Smooth muscle cell (in vitro differentiated cells): Measurements from ENCODE around the gene SORCS2. TPM values are rescaled to one million over a fixed set of nuclear protein-coding genes. Genes with fewer than 3 reads are reported as not detected.

ENCODE experiments used
- DNase-seq: peaks from one replicate; lab custom pipeline; 2025; ENCODE audit not compliant: unreplicated experiment; lab: John Stamatoyannopoulos, UW
- H2AFZ ChIP-seq: fragments of 200-600 bp; sonication (generic); 2 replicates; pipeline ENCODE4 v1.6.0; 2016; ENCODE audit warnings: antibody characterized with exemption, low read depth, mild to moderate bottlenecking
- H3F3A ChIP-seq: fragments of 200-600 bp; sonication (generic); 2 replicates; pipeline ENCODE4 v1.6.0; 2017; ENCODE audit warnings: antibody characterized with exemption, low read depth
- H3K27ac ChIP-seq: fragments of 200-600 bp; sonication (generic); 2 replicates; pipeline ENCODE4 v1.5.1; 2016; ENCODE audit warnings: low read depth, mild to moderate bottlenecking
- H3K27me3 ChIP-seq: fragments of 200-600 bp; sonication (generic); 2 replicates; pipeline ENCODE4 v1.6.1; 2016; ENCODE audit warnings: low read depth, mild to moderate bottlenecking
- H3K36me3 ChIP-seq: fragments of 200-600 bp; sonication (generic); 2 replicates; pipeline ENCODE4 v1.5.1; 2016; ENCODE audit warnings: low read depth
- H3K4me1 ChIP-seq: fragments of 200-600 bp; sonication (generic); 2 replicates; pipeline ENCODE4 v1.5.1; 2016; ENCODE audit warnings: low read depth
- H3K4me2 ChIP-seq: fragments of 200-600 bp; sonication (generic); 2 replicates; pipeline ENCODE4 v1.6.0; 2016; ENCODE audit warnings: mild to moderate bottlenecking
- H3K4me3 ChIP-seq: fragments of 200-600 bp; sonication (generic); 2 replicates; pipeline ENCODE4 v1.5.1; 2016; ENCODE audit warnings: mild to moderate bottlenecking
- H3K79me2 ChIP-seq: fragments of 200-600 bp; sonication (generic); 2 replicates; pipeline ENCODE4 v1.6.0; 2016; ENCODE audit warnings: low read depth, mild to moderate bottlenecking
- H3K9ac ChIP-seq: fragments of 200-600 bp; sonication (generic); 2 replicates; pipeline ENCODE4 v1.6.0; 2016; ENCODE audit warnings: low read depth
- H3K9me3 ChIP-seq: fragments of 200-600 bp; sonication (generic); replicated peaks from 2 replicates; pipeline ENCODE4 v1.5.1; 2016; ENCODE audit warnings: low read depth
- H4K20me1 ChIP-seq: fragments of 200-600 bp; sonication (generic); 2 replicates; pipeline ENCODE4 v1.6.0; 2016; ENCODE audit warnings: low read depth
- CTCF ChIP-seq: fragments of 200-600 bp; sonication (generic); IDR thresholded peaks from 2 replicates; pipeline ENCODE4 v1.5.1; 2017; ENCODE audit warnings: borderline replicate concordance, mild to moderate bottlenecking, antibody characterized with exemption; ENCODE audit not compliant: insufficient read depth, poor library complexity, severe bottlenecking
- WGBS: methylation state at CpG from one replicate; pipeline ENCODE4 v1.1.7; 2016; ENCODE audit warnings: low lambda C conversion rate; 5-methylcytosine and 5-hydroxymethylcytosine counted together
- polyA plus RNA-seq: library from polyadenylated mRNA; unstranded; fragments of >200 nt; fragmentation: Nextera tagmentation; extraction: Ambion mirVana; gene quantifications from 2 replicates; pipeline ENCODE4 v1.2.1, GENCODE V29; 2016
- total RNA-seq: library from RNA; depleted of rRNA; stranded (reverse); fragments of >200 nt; gene quantifications from 2 replicates; pipeline ENCODE4 v1.2.3, GENCODE V29; 2014

The SORCS2 gene
- total and polyA plus RNA-seq, 2 experiments from 2014 or later, result 5.2 to 9.3 TPM

GRCh38 chr4:7431696-7432530, 239.6 kb downstream of the SORCS2 start:
- no peaks in the 10 kb centered on the region for H3K36me3 ChIP-seq
- no peaks in the 10 kb centered on the region for H3F3A ChIP-seq
- peaks cover 3% of the 10 kb centered on the region for H4K20me1 ChIP-seq
- no peak overlapping the region for H3K4me3 ChIP-seq
- H3K4me1 ChIP-seq, result peaks cover 13% of the 10 kb centered on the region
- H3K27me3 ChIP-seq, result no peaks in the 10 kb centered on the region
- no peaks in the 10 kb centered on the region for H3K79me2 ChIP-seq
- H2AFZ ChIP-seq, result no peak overlapping the region
- H3K27ac ChIP-seq, result no peak overlapping the region
- H3K4me2 ChIP-seq, result no peak overlapping the region
- no peaks in the 10 kb centered on the region for H3K9me3 ChIP-seq
- WGBS, result 86% methylated on average over 27 of the region's 27 CpGs
- TF ChIP-seq CTCF, result no peak
- DNase-seq, result no peak
- no peak overlapping the region for H3K9ac ChIP-seq

GRCh38 chr4:7432531-7433375, 240.4 kb downstream of the SORCS2 start:
- Histone ChIP-seq H3K4me2 (no peak overlapping the region), H3K9ac (no peak overlapping the region), H2AFZ (no peak overlapping the region), H3K27me3 (no peaks in the 10 kb centered on the region), H4K20me1 (peaks cover 3% of the 10 kb centered on the region), H3K4me3 (no peak overlapping the region), H3K4me1 (peaks cover 13% of the 10 kb centered on the region), H3K79me2 (no peaks in the 10 kb centered on the region), H3K9me3 (no peaks in the 10 kb centered on the region), H3K27ac (no peak overlapping the region), H3F3A (no peaks in the 10 kb centered on the region), H3K36me3 (no peaks in the 10 kb centered on the region)
- DNase-seq, result no peak
- WGBS, result 90% methylated on average over 23 of the region's 23 CpGs
- TF ChIP-seq CTCF, result no peak

GRCh38 chr4:7433376-7434140, 241.2 kb downstream of the SORCS2 start:
- no peaks in the 10 kb centered on the region for H3F3A ChIP-seq
- DNase-seq, result no peak
- peaks cover 3% of the 10 kb centered on the region for H4K20me1 ChIP-seq
- peaks cover 5% of the 10 kb centered on the region for H3K4me1 ChIP-seq
- no peaks in the 10 kb centered on the region for H3K36me3 ChIP-seq
- no peak overlapping the region for H2AFZ ChIP-seq
- H3K79me2 ChIP-seq, result no peaks in the 10 kb centered on the region
- no peak overlapping the region for H3K4me3 ChIP-seq
- no peaks in the 10 kb centered on the region for H3K9me3 ChIP-seq
- H3K27me3 ChIP-seq, result no peaks in the 10 kb centered on the region
- H3K4me2 ChIP-seq, result no peak overlapping the region
- H3K9ac ChIP-seq, result no peak overlapping the region
- WGBS, result 94% methylated on average over 26 of the region's 28 CpGs
- TF ChIP-seq CTCF, result no peak
- no peak overlapping the region for H3K27ac ChIP-seq
